GM19468 (cell line): ENCODE measurements around the gene ZCCHC2.

Source experiments
- ATAC-seq: cut with Tn5 transposase; IDR thresholded peaks from one replicate; pipeline ENCODE4 v1.9.1; 2021; ENCODE audit warnings: mild to moderate bottlenecking, moderate library complexity, moderate number of reproducible peaks; ENCODE audit not compliant: unreplicated experiment; ENCODE audit errors: extremely low read depth

ZCCHC2 gene

DNA sequence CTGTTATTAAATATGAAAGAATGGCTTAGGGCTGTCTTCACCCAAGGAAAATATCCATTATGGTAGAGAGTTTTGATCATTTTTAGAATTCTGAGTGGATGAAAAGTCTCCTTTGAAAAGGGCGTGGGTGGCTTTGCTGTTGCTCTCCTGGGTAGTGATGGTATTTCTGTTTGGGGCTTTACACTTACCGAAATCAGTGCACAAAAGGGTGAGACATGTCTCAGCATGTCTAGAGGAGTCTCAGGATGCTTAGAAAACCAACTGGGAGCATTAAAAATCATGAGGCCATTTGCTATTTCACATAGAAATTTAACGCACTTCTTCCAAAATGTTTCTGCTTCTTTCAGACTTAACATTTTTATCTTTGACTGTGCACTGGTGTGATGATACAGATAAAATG is 49.6 kb downstream of the ZCCHC2 start:
- no peak for ATAC-seq

DNA sequence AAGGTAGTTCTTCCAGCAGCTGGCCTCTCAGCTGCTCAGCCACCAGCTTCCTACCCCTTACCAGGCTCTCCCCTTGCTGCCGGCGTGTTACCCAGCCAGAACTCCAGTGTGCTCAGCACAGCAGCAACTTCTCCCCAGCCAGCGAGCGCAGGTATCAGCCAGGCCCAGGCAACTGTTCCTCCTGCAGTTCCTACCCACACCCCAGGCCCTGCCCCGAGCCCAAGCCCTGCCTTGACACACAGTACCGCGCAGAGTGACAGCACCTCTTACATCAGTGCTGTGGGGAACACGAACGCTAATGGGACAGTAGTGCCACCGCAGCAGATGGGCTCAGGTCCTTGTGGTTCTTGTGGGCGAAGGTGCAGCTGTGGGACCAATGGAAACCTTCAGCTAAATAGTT is 52.0 kb downstream of the ZCCHC2 start:
- ATAC-seq, result no peak

DNA sequence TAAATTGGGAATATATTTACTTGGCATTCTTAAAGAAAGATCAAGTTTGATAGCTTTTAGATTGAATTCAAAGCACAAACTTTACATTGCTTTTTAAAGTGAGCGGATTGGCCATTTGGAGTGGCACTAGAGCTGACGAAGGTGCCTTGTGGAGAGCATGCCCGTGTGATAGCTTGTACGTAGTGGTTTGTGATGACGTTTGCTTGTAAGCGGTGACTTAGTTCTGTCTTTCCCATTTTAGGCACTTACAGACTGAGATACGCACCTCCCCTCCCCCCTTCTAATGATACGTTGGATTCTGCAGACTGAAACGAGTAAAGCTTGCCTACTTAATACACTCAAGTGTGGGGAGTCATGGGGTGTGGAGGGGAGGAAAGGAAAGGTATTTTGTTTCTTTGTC is 53.4 kb downstream of the ZCCHC2 start:
- no peak for ATAC-seq

DNA sequence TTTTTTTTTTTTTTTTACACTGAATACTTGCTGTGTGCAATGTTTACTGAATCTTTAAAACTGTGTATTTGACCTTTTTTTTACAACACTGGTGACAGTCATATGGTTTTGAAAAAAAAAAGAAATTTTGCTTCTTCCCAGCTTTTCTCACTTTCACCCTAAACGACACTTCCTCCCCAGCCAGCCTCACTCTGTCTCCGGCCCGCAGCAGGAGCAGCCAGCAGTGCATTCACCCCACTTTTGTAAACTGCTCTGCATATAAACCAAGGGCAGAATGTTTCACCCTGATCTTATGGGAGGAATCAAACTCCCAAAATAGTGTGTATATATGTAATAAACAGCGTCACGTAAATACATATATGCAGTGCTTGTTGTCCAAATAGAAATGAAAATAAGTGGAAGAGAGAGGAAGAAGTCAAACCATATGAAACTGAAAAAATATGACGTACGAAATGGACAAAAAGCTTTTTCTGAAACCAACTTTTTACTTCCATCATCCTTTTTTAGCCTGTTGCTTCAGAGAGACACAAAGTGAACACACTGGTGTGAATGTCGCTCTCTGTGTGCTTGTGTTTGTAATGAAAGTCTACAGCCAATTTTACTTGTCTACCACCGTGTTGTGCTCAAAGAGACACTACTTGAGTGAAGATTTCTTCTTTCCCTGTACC is 54.2 kb downstream of the ZCCHC2 start:
- no peak for ATAC-seq

DNA sequence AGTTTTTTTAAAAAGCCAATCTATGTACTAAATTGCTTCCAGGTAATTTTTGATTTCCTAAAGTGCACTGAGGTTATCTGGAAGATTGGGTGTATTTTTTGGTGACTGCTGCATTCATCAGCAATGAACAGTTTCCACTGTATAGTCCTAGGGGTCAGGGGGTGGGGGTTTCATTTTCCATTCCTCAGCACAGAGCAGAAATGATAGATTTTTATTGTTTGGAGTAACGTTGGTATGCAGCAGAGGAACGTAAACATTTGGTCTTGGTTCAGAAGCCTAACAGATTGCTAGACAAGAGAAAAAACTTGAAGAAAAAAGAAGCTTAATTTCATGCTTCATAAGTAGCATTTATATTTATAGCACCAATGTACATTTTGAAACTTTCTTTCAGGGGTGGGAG is 54.9 kb downstream of the ZCCHC2 start:
- no peak for ATAC-seq

DNA sequence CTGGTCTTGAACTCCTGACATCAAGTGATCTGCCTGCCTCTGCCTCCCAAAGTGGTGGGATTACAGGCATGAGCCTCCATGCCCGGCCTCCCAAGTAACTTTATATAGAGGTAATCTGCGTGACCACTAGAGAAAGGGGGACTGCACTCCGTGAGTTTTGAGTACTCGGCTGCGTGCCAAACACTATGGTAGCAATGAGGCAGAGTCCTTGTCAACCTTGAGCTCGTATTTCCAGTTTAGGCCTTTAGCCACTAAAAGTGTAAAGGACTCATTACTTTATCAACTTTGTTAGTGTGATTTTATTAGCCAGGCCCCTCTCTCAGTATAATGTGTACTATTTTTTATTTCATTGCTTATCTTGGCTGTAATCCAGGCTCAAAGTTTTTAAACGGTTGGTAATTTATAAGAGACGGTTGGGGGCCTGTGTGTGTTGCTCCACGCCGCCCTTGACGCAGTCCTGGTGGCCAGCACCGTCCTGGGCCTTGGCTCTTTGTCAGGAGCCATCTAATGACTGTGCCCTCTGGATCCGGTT is 56.2 kb downstream of the ZCCHC2 start:
- no peak for ATAC-seq

DNA sequence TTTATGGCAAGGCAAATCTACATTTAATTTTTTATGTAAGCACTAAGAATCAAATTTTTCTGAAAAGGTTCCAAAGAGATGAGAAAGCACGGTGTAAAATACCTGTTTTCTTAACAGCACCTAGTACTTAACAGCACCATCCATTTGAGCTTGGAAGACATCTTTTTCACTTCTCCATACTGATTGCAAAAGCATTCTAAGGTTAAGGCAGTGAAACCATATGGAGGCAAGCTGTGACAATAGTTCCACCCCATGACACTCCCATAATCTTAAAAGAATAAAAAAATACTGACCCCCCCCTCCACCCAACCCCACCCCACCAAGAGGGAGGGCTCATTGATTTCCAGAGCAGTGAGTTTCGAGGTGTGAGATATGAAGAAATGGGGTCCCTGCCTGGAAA is 60.6 kb downstream of the ZCCHC2 start:
- ATAC-seq, result no peak

DNA sequence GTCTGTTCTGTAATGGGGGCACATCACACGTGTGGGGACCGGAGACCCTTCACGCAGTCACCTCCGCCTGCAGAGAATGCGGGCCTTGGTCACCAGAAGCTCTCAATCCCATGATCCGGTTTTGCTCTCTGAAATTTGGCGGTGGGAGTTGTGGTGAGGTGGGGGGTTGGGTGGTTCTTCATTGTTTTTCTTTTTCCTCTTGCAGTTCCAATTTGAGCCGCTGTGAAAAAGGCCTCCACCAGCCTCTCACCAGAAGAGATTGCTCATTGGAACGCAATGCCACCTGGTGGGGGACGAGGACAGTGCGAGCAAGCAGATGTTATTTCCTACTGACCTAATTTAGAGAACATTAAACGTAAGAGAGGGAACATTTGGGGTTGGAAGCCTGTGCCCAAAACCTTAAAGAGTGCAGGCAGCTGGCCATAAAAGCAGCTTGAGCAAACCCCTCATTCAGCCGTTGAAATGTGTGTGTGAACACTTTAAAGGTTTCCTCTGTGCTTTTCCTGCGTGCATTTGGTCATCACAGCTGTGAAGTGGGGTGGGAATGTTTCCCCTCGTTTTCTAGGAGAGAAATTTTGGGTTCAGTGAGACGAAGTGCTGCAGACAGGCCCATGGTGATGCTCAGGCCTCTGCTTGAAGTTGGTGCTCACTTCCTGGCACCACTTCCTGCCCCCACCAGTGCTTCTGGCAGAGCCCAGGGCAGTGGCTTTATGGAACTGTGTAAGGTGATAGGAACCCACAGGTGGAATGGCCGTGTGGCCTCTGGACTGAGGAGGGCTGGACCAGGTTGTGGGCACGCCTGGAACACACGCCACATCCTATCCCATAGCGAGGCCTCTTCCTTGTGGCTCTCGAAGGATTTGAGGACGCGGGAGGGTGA is 61.7 kb downstream of the ZCCHC2 start:
- peak; percentile 48 for ATAC-seq

DNA sequence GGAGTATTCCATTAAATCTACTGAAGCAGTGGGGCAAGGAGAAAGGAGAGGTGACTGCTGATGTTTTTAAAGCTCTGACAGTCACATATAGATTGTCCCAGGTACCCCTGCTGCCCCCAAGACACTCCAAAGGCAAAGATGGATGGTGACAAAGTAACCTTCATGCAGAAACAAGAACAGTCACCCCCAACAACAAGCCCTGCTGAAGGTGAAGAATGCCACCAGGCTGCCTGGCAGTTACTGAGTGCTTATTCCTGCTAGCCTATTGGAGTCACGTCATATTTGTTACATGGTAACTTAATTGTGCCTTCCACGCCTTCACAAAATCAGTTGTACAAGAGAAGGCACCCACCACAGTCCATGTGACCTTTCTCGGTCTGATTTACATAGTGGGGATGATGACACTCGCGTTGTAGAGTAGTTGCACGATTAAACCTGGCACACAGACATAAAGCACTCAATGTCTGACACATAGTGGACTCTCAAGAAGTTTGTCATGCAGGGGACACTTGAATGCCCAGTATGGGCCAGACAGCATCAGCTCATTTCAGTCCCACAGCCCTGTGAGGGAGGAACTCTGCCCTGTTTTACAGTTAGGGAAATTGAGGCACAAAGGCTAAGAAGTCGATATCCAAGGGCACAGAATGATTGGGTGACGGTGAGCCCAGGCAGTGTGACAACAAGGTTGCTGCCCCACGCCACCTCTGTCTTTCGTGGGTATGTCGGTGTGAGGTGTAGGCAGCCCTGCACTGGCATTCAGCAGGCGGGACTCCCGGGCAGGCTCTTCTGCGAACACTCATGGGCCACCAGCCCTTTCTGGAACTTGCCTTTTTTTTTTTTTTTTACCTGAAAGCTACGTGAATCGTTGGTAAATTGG is 62.7 kb downstream of the ZCCHC2 start:
- ATAC-seq, result no peak

DNA sequence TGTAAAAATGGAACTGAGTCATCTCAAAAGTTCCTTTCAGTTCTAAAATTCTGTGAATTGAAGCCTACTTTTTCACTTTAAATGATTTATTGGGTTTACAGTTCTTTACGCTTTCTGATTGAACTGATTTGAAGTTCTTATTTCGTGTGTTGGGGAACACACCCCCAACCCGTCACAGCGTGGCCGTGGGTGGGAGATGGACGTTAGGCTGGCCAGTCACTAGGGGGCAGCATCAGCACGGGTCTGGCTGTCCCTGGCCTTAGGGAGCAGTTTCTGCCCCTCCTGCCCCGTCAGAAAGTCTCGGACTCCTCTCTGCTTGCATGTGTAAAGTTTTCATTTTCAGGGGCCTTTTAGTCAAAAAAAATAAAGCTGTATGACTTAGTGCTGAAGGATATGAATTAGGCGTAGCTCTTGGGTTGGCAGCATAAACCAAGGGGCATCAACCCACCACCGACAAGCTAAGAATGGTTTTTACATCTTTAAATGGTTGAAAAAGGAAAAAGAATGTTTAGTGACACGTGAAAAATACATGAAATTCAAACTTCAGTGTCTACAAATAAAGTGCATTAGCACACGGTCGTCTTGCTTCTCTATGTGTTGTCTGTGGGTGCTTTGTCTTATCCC is 63.4 kb downstream of the ZCCHC2 start:
- ATAC-seq, result peak; percentile 61

DNA sequence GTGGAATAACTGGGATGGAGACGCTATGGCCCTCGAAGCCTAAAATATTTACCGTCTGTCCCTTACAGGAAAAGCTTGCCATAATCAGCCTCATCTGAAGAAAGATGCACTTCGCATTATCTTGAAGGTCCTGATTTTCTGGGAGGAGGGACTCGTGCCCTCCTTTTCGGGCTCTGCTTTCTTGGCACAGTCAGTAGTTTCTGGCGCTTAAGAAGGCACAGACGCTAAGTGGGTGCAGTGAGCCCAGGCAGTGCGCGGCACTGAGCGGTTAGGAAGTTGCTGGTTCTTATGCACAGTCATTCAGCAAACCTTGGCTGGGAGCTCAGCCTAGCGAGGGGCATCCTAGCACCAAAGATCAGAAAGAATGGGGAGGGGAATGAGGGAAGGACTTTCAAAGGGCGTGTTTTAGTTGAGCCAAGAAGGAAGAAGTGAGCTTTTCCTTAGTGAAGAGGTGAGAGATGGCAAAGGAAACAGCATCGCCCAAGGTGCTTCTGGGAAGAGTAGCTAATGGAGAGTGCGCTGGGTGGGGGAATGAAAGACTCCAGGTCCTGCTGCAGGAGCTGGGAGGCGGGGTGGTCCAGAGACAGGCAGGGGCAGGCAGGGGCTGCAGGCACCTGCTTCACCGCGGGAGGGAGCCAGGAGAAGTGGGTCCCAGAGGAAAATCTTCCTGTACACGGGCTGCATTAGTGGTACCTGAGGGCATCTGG is 64.1 kb downstream of the ZCCHC2 start:
- ATAC-seq, result no peak

DNA sequence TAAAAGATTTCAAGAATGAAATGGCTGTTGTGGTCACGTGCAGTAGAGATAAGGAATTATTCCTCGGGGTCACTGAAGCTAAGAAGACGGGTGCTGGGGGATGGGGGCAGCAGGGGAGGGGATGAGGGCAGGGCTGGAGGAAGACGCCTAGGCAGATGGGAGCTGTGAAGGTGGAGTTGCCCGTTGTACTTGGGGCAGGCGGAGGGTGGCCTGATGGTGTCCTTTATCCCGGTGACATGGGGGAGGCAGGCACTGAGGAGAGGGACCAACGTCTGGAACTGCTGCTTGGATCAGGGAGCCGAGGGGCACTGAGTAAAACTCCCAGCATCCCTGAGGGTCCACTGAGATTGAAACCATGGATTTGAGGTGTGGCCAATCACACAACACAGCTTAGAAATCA is 64.9 kb downstream of the ZCCHC2 start:
- ATAC-seq, result no peak

DNA sequence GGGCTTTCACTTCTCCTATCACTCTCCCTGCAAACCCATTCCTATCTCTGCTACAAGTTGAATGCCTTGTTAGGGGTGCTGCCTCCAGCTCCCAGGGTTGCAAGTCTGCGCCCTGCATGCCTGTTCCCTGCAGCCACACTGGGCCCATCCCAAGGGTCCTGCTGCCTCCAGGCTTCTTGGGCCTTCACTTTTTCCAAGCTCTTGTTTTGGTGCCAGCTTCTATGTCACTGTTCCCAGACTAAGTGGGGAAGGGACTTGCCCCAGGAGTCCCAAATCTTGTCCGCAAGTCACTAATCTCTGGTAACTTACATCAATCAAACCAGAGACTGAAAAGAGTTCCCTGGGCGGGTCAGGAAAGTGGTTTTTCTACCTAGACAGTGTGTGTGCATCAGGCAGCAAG is 65.4 kb downstream of the ZCCHC2 start:
- ATAC-seq, result no peak

DNA sequence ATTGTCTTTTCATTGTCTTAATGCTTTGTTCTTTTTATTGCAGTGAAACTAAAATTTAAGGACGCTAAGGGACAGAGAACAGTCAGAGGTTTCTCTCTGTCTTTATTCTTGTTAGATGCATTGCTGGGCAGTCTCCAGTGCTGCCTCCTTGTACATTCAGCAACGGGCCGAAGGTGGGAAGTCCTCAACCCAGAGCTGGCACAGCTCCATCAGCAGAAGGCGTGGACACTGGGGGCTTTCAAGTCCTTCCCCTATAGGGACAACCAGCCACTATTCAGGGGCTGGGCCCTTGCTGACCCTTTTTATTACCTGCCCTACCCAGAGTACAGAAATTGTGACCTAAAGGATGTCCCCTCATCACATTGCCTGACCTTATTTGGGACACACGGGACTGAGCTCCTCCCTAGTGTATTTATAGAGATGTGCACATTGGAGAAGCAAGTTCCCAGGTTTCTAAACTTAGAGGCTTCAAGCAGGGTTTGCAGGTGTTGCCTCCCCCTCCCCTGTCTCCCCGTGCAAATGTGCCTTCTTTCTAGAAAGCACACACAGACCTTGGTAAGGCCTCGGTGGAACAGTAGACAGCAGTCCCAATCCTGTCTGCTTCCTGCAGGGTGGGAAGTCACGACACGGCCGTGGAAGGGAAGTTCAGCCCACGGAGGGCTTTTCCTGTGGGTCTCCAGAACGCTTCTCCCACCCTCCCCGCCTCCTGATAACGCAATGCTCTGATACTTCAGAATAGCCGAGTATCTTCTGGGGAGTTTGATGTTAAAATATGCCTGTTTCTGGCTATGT is 68.2 kb downstream of the ZCCHC2 start:
- no peak for ATAC-seq

DNA sequence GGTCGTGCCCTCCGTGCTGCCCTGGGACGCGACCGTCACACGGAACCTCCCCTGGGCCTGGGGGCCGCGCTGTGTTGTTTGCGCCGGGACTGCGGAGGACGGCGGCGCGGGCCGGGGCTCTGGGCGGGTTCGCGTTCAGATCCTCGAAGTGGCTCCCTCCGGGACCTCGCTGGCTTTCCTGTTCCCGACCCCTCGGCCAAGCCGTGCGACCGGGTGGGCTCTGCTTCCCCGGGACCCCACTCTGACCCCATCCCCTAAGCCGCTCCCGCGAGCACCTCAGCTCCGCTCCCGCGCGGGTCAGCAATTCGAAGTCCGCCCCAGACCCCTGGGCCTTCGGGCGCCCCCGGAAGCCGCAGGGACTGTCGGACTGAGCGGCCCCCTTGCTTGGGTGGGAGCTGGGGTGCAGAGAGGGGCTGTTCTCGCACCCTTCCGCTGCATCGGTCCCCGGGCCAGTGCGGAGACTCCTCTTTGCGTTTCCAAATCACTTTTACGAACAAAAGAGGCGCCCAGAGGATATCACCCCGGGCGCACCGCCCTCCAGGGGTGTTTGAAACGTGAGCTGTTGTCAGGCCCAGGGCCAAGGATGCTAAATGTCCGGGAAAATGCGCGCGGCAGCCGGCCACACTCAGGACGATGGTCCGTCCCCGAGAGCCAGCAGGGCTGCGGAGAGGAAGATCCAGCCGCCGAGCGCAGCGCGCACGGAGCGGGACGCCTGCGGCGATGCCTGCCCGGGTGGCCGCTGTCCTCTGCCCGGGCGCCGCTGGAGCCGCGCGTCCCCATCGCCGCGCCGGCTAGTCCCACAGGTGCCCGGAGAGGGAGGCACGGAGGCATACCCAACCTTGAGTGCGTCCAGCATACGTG is 73.5 kb downstream of the ZCCHC2 start:
- no peak for ATAC-seq

DNA sequence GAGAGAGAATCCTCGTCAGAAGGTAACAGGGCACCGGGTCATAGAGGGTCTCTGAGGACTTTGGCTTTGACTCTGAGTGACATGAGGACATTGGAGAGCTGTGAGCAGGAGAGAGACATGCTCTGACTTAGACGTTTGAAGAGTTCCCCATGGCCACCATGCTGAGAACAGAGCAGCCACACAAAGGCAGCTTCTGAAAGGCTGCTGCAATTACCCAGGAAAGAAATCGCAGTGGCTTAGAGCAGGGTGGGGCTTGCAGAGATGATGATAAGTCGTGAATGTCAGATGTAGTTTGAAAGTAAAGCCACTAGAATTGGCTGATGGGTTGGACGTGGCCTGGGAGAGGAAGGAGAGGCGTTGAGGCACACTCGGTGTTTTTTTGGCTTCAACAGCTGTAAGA is 79.0 kb downstream of the ZCCHC2 start:
- ATAC-seq, result no peak

DNA sequence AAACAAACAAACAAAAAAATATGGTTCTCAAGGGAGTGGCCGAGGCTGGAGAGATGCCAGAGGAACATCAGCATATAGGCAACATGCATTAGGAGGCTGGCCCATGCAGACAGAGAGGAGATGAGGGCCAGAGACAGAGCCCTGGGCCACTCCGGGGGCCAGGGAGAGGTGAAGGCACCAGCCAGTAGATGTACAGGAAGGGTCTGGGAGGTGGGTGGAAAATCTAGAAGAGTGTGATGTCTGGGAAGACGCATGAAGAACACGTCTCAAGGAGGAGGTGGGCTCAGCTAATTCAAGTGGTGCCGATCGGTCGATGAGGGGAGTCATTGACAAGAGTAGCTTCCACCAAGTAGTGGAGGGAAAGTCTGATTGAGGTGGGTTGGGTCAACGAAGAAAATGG is 79.9 kb downstream of the ZCCHC2 start:
- ATAC-seq, result no peak

DNA sequence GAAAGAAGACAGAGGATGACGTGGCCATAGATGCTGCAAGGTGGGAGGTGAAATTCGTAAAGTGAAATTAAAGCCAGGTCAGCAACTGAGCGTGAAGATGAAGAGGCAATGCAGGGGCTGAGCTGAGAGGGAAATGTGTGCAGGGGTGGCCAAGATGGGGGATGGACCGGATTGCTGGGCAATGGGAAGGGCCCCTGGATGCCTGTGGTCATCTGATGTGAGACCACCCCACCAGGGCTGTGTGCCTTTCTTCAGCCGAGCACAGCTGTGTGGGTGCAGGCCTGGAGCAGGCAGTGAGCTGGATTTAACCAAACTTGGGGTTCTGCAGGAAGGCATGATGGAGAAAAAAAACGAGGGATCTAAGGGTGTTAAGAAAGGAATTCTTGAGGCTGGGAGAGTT is 80.4 kb downstream of the ZCCHC2 start:
- no peak for ATAC-seq
